Lung (tissue), 12 donors: Measurements from ENCODE around the gene ARHGAP1. TPM values are rescaled to one million over a fixed set of nuclear protein-coding genes. Genes with fewer than 3 reads are reported as not detected.

Experiments
- ATAC-seq: fragments of 200-7000 bp; cut with Tn5 transposase; one replicate; pipeline ENCODE4 v1.9.1; 2020; ENCODE audit warnings: moderate number of reproducible peaks; ENCODE audit not compliant: insufficient read depth, low FRiP score
- DNase-seq, 3 donors: peaks; one replicate each; pipeline ENCODE4 v3.0.0-alpha.2; 2013 to 2017
- H3K27ac ChIP-seq, 2 donors: one replicate each; pipeline ENCODE4 v1.5.1; 2013; ENCODE audit warnings: mild to moderate bottlenecking in 2 of 2, moderate library complexity in 2 of 2, control low read depth in 1 of 2, inconsistent platforms in 1 of 2, low read depth in 1 of 2, low read length in 1 of 2
- H3K27me3 ChIP-seq, 3 donors: one replicate each; pipeline ENCODE4 v1.5.1; 2013; ENCODE audit warnings: low read length in 2 of 3; ENCODE audit not compliant: control insufficient read depth in 3 of 3, insufficient read depth in 3 of 3
- H3K36me3 ChIP-seq, 4 donors: one replicate each; pipeline ENCODE4 v1.5.1; 2013; ENCODE audit warnings: low read length in 4 of 4, mild to moderate bottlenecking in 1 of 4, moderate library complexity in 1 of 4; ENCODE audit not compliant: control insufficient read depth in 4 of 4, insufficient read depth in 4 of 4
- H3K4me1 ChIP-seq, 5 donors: one replicate each; pipeline ENCODE4 v1.5.1; 2013; ENCODE audit warnings: low read length in 5 of 5, mild to moderate bottlenecking in 2 of 5, moderate library complexity in 1 of 5; ENCODE audit not compliant: control insufficient read depth in 5 of 5, insufficient read depth in 5 of 5
- H3K4me3 ChIP-seq: one replicate; pipeline ENCODE4 v1.5.1; 2013; ENCODE audit warnings: mild to moderate bottlenecking, control low read depth, moderate library complexity
- H3K9ac ChIP-seq, 2 donors: one replicate each; pipeline ENCODE4 v1.5.1; 2013; ENCODE audit warnings: low read length in 2 of 2, control low read depth in 1 of 2; ENCODE audit not compliant: insufficient read depth in 1 of 2
- H3K9me3 ChIP-seq, 4 donors: one replicate each; pipeline ENCODE4 v1.5.1; 2013; ENCODE audit warnings: low read length in 3 of 4, mild to moderate bottlenecking in 1 of 4, moderate library complexity in 1 of 4; ENCODE audit not compliant: control insufficient read depth in 4 of 4, insufficient read depth in 3 of 4
- CTCF ChIP-seq: IDR thresholded peaks from 2 replicates; pipeline ENCODE4 v1.5.1; 2012; ENCODE audit warnings: mild to moderate bottlenecking; ENCODE audit errors: control extremely low read depth, extremely low read depth
- WGBS, 2 donors: extraction: QIAGEN DNeasy Blood & Tissue Kit; methylation state at CpG; one replicate each; pipeline ENCODE4 v1.1.7; 2013; 5-methylcytosine and 5-hydroxymethylcytosine counted together
- polyA plus RNA-seq, 2 donors: library from polyadenylated mRNA; stranded (reverse); fragments of 200-250 nt; gene quantifications; one replicate each; pipeline ENCODE4 v1.2.1, GENCODE V29; 2013
- total RNA-seq, 2 donors: library from RNA; depleted of rRNA in 1 of 2; stranded (reverse); fragments of >200 nt in 1 of 2; gene quantifications; one replicate each; pipeline ENCODE4 v1.2.1, GENCODE V29; 2014 to 2021
- donor health status: control.
- donor health status: control.
- donor health status: Bipolar disorder and iron deficiency.
- donor health status: healthy.
- donor health status: DM: yes; HTN: yes; CAD: no.

ARHGAP1 gene
- total and polyA plus RNA-seq, 4 donors = 23.3 to 87.9 (median 36.6) TPM

GRCh38 chr11:46686886-46687795, 13.3 kb downstream of the ARHGAP1 start:
- H3K36me3 ChIP-seq = peaks cover 3 to 35% (median 13%) of the 10 kb centered on the region in 4 donors
- H3K27me3 ChIP-seq = no peaks in the 10 kb centered on the region
- TF ChIP-seq CTCF = no peak
- H3K27ac ChIP-seq = peak overlapping the region; percentile 11 to 80
- DNase-seq (peak; percentile 58 to 92 (median 81)), ATAC-seq (no peak)
- H3K9me3 ChIP-seq = no peaks in the 10 kb centered on the region
- WGBS, 2 donors = 72 to 75% methylated on average over 15 of the region's 15 CpGs
- peak overlapping the region in 1 of 2 donors; percentile 67 for H3K9ac ChIP-seq
- no peak overlapping the region for H3K4me3 ChIP-seq
- H3K4me1 ChIP-seq = peaks cover 0 to 18% (median 4%) of the 10 kb centered on the region in 5 donors

GRCh38 chr11:46684367-46684766, 16.1 kb downstream of the ARHGAP1 start:
- WGBS, 2 donors = 80% methylated on average over 3 of the region's 3 CpGs
- Histone ChIP-seq H3K27me3 (no peaks in the 10 kb centered on the region), H3K9ac (no peak overlapping the region), H3K4me3 (no peak overlapping the region), H3K36me3 (peaks cover 14 to 54% (median 20%) of the 10 kb centered on the region in 4 donors), H3K9me3 (no peaks in the 10 kb centered on the region), H3K4me1 (peaks cover 0 to 18% (median 4%) of the 10 kb centered on the region in 5 donors), H3K27ac (peak overlapping the region in 1 of 2 donors; percentile 47)
- no peak for TF ChIP-seq CTCF
- DNase-seq = no peak
- no peak for ATAC-seq

- no peaks in the 10 kb centered on the region for H3K9me3 ChIP-seq
- H3K27ac ChIP-seq = peak overlapping the region in 1 of 2 donors; percentile 10
- no peaks in the 10 kb centered on the region for H3K27me3 ChIP-seq
- H3K9ac ChIP-seq = no peak overlapping the region
- no peak for TF ChIP-seq CTCF
- H3K4me3 ChIP-seq = no peak overlapping the region
- DNase-seq (no peak), ATAC-seq (no peak)
- WGBS, 2 donors = 95 to 96% methylated on average over 11 of the region's 11 CpGs
- peaks cover 0 to 15% (median 4%) of the 10 kb centered on the region in 5 donors for H3K4me1 ChIP-seq
- peaks cover 13 to 61% (median 20%) of the 10 kb centered on the region in 4 donors for H3K36me3 ChIP-seq
These were observed 17.4 kb downstream of the ARHGAP1 start for GRCh38 chr11:46682773-46683752.
